ENCODE results near the gene CLTB. TPM values are rescaled to one million over a fixed set of nuclear protein-coding genes. Genes with fewer than 3 reads are reported as not detected.

CLTB gene
- total and polyA plus RNA-seq, 2 donors, result 29.6 to 146 TPM

DNA sequence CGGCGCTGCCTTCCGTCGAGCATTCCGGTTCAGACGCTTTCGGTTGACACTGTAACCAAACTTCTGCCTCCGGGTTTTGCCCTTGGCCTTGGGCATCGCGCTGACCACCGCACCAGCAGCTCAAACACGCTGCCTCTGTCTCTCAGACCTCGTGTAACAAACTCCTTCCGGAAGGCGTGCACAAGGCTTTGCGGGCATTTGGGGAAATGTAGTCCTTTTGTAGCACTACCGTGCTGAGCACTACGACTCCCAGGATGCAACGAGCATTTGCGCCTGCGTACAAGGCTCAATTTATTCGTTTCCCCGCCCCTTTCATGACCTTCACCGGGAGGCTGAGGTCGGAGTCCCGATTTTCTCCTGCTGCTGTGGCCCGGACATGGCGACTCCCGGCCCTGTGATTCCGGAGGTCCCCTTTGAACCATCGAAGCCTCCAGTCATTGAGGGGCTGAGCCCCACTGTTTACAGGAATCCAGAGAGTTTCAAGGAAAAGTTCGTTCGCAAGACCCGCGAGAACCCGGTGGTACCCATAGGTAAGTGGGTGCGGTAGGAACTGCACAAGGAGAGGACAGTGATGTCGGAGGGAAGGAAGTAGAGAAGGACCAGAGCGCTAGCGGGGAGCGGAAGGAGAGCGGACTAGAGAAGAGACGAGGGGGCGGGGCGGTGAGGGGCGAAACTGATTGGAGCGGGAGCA is 27.8 kb downstream of the CLTB start, which contains the start of the genes HIGD2A and NOP16:
Gene HIGD2A (plus strand): TSS at position 308 of the 691 bp plus-strand sequence. CDS start 69 bp downstream, at position 377.
Gene NOP16 (minus strand): TSS at position 155 of the 691 bp plus-strand sequence. CDS start 59 bp downstream, at position 96.
- Histone ChIP-seq H3K4me1 (ENCODE audit: insufficient read depth) (no peaks in the 10 kb centered on the region), H3K4me3 (ENCODE audit: low read depth, low read length) (peak within 1 kb of the TSS; percentile 77), H3K36me3 (ENCODE audit: insufficient read depth) (peaks cover 6% of the 10 kb centered on the region), H3K27ac (ENCODE audit: low read depth) (peak within 1 kb of the TSS; percentile 97)
- under 1% methylated on average over 47 of the region's 47 CpGs for WGBS
- peak; percentile 99 for DNase-seq (ENCODE audit: extremely low spot score)

- Histone ChIP-seq H3K27ac (ENCODE audit: low read depth) (no peak overlapping the region), H3K4me1 (ENCODE audit: insufficient read depth) (no peaks in the 10 kb centered on the region), H3K36me3 (ENCODE audit: insufficient read depth) (peaks cover 6% of the 10 kb centered on the region), H3K4me3 (ENCODE audit: low read depth, low read length) (peak overlapping the region; percentile 77)
- under 1% methylated on average over 29 of the region's 29 CpGs for WGBS
- DNase-seq (ENCODE audit: extremely low spot score), result no peak
These were observed 28.3 kb downstream of the CLTB start for GRCh38 chr5:176388003-176388443.

DNA sequence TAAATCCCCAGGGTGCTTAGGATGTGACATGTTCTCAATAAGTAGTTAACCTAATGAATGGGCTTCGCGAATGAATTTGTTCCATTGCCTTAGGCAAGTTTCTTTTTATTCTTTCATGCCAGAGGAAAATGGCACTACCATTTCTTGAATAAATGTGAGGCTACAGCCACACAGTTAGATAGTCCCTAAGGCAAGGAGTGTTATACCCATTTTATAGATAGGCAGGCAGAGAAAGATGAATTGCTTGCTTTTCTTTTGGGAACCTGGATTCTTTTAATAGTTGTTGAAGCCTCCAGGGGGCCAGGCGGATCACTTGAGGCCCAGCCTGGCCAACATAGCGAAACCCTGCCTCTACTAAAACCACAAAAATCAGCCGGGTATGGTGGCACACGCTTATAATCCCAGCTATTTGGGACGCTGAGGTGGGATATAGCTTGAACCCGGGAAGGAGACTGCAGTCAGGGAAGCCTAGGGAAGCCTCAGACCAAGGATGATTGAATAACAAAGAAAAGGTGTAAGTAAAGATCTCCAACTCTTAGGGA is 28.9 kb downstream of the CLTB start:
- no peak for DNase-seq (ENCODE audit: extremely low spot score)
- H3K27ac ChIP-seq (ENCODE audit: low read depth), result no peak overlapping the region
- no peaks in the 10 kb centered on the region for H3K4me1 ChIP-seq (ENCODE audit: insufficient read depth)
- H3K4me3 ChIP-seq (ENCODE audit: low read depth, low read length), result peak overlapping the region; percentile 77
- WGBS, result 38% methylated on average over 8 of the region's 8 CpGs
- peaks cover 4% of the 10 kb centered on the region for H3K36me3 ChIP-seq (ENCODE audit: insufficient read depth)

- no peaks in the 10 kb centered on the region for H3K4me1 ChIP-seq (ENCODE audit: insufficient read depth)
- 76% methylated on average over 1 of the region's 1 CpG for WGBS
These were observed 29.8 kb downstream of the CLTB start for GRCh38 chr5:176386491-176386890.

DNA sequence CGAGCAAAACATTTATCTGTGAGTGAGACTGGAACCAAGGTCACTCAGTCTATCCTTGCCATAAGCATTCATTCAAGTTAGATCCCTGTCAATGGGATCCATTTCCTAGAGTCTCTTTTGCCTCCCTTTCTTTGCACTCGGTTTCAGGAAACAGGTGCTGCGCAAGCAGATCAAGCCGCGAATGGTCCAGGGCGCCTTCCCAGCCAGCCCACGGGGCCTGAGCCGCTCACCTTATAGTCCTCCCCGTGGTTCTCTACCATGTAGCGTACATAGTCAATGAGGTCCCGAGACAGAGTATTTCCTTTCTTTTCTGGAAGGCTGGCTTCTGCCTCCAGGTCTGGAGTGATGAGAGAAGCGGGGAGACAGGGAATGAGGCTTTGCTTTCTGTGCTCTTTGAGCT is 31.3 kb downstream of the CLTB start:
- Histone ChIP-seq H3K36me3 (ENCODE audit: insufficient read depth) (no peaks in the 10 kb centered on the region), H3K4me1 (ENCODE audit: insufficient read depth) (no peaks in the 10 kb centered on the region), H3K27ac (ENCODE audit: low read depth) (no peak overlapping the region), H3K4me3 (ENCODE audit: low read depth, low read length) (no peak overlapping the region)
- 94% methylated on average over 12 of the region's 12 CpGs for WGBS
- no peak for DNase-seq (ENCODE audit: extremely low spot score)

More at GRCh38 chr5:176386491-176386890, 29.8 kb downstream of the CLTB start:
- Histone ChIP-seq H3K4me3 (ENCODE audit: low read depth, low read length) (no peak overlapping the region), H3K36me3 (ENCODE audit: insufficient read depth) (no peaks in the 10 kb centered on the region), H3K27ac (ENCODE audit: low read depth) (no peak overlapping the region)
- DNase-seq (ENCODE audit: extremely low spot score), result no peak

- no peak overlapping the region for H3K4me3 ChIP-seq (ENCODE audit: low read depth, low read length)
- DNase-seq (ENCODE audit: extremely low spot score), result no peak
- WGBS, result 93% methylated on average over 8 of the region's 8 CpGs
- no peaks in the 10 kb centered on the region for H3K4me1 ChIP-seq (ENCODE audit: insufficient read depth)
- no peaks in the 10 kb centered on the region for H3K36me3 ChIP-seq (ENCODE audit: insufficient read depth)
- H3K27ac ChIP-seq (ENCODE audit: low read depth), result no peak overlapping the region
These were observed 31.9 kb downstream of the CLTB start for GRCh38 chr5:176384366-176384930.

DNA sequence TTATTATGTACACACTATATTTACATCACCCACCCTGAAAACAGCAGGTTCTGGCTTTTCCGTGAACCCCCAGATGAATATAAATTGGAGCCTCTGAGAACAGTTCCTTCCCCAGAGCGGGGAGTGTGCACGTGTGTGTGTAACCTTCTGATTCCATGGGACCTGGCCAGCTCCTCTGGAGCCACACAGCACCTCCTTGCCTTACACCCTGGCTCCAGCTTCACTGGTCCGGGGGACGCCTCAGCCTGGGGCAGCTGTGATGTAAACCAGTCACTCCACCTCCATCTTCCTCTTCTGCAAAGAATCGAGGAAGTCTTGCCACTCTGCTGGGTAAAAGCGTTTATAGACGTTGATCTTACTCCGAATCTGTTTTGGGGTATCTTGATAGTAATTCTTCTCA is 32.4 kb downstream of the CLTB start:
- DNase-seq (ENCODE audit: extremely low spot score), result no peak
- no peak overlapping the region for H3K4me3 ChIP-seq (ENCODE audit: low read depth, low read length)
- H3K36me3 ChIP-seq (ENCODE audit: insufficient read depth), result no peaks in the 10 kb centered on the region
- H3K4me1 ChIP-seq (ENCODE audit: insufficient read depth), result no peaks in the 10 kb centered on the region
- WGBS, result 83% methylated on average over 9 of the region's 9 CpGs
- H3K27ac ChIP-seq (ENCODE audit: low read depth), result no peak overlapping the region

DNA sequence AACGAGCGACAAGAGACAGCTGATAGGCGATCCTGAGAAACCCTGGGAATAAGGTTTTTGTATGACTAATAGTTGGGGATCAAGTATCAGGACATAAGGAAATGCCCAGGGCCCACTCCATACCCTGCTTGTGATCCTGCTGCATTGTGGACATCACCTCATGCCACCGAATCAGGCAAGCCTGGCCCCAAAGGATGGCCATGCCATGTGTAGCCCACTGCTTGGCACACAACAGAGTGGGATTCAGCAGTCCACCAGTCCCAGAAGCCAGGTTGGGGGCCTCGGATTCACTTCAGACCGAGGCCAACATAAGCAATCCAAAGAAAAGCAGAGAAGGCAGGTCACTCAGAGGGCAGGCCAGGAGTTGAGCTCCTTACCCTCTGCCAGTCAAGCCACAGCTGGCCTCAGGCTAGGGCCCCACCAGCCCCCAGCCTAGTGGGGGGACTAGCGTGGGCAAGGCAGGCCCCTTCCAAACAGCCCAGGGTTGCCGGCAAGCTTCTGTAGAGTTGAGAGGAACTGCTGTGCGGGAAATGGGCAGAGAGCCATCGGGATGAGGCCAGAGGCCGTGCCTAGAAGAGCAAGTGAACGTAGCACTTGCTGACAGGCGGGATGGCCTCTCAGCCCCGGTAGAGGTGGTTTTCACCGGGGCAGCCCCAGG is 33.0 kb downstream of the CLTB start:
- WGBS, result 82% methylated on average over 15 of the region's 15 CpGs
- DNase-seq (ENCODE audit: extremely low spot score), result no peak
- Histone ChIP-seq H3K4me3 (ENCODE audit: low read depth, low read length) (no peak overlapping the region), H3K36me3 (ENCODE audit: insufficient read depth) (no peaks in the 10 kb centered on the region), H3K27ac (ENCODE audit: low read depth) (no peak overlapping the region), H3K4me1 (ENCODE audit: insufficient read depth) (no peaks in the 10 kb centered on the region)

DNA sequence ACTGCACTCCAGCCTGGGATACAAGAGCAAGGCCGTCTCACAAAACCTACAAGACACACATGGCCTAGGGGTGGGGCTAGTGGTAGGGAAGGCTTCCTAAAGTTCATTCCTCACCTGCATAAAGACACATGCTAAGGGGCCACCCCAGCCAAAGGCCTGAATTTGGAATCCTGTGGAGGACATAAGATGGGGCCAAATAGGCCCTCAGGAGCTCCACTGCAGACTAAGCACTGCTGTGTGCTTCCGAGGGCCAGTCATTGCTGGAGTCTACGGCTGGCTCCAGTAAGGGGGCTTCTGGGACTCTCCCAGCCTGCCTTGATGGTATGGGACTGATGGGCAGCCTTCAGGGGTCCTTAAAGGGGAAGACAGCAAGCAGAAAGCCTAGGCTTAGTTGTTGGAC is 33.6 kb downstream of the CLTB start:
- 78% methylated on average over 3 of the region's 3 CpGs for WGBS
- H3K27ac ChIP-seq (ENCODE audit: low read depth), result no peak overlapping the region
- no peaks in the 10 kb centered on the region for H3K4me1 ChIP-seq (ENCODE audit: insufficient read depth)
- H3K4me3 ChIP-seq (ENCODE audit: low read depth, low read length), result no peak overlapping the region
- no peak for DNase-seq (ENCODE audit: extremely low spot score)
- H3K36me3 ChIP-seq (ENCODE audit: insufficient read depth), result no peaks in the 10 kb centered on the region

DNA sequence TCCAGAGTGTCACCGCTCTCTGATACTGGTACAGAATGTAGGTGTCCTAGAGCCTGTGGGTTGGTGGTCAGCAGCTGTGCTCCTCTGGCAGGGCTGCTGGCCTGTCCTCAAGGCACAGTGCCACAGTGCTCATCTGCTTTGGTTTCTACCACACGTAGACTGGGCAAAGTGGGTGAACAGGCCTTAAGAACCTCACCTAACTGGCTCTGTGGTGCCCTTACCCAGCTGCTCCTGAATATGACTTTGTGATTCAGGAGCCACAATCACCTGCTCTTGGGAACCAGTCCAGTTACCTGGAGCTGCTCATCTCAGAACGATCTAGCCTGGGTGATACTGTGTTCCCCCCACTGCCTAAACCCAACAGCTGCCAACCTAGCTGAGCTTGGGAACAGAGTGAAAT is 34.4 kb downstream of the CLTB start:
- H3K4me3 ChIP-seq (ENCODE audit: low read depth, low read length), result no peak overlapping the region
- 90% methylated on average over 3 of the region's 3 CpGs for WGBS
- no peak for DNase-seq (ENCODE audit: extremely low spot score)
- H3K4me1 ChIP-seq (ENCODE audit: insufficient read depth), result no peaks in the 10 kb centered on the region
- no peak overlapping the region for H3K27ac ChIP-seq (ENCODE audit: low read depth)
- H3K36me3 ChIP-seq (ENCODE audit: insufficient read depth), result no peaks in the 10 kb centered on the region

- H3K36me3 ChIP-seq (ENCODE audit: insufficient read depth), result no peaks in the 10 kb centered on the region
- DNase-seq (ENCODE audit: extremely low spot score), result no peak
- WGBS, result 51% methylated on average over 3 of the region's 3 CpGs
- H3K4me3 ChIP-seq (ENCODE audit: low read depth, low read length), result no peak overlapping the region
- H3K4me1 ChIP-seq (ENCODE audit: insufficient read depth), result no peaks in the 10 kb centered on the region
- H3K27ac ChIP-seq (ENCODE audit: low read depth), result no peak overlapping the region
These were observed 34.9 kb downstream of the CLTB start for GRCh38 chr5:176381423-176381822.

DNA sequence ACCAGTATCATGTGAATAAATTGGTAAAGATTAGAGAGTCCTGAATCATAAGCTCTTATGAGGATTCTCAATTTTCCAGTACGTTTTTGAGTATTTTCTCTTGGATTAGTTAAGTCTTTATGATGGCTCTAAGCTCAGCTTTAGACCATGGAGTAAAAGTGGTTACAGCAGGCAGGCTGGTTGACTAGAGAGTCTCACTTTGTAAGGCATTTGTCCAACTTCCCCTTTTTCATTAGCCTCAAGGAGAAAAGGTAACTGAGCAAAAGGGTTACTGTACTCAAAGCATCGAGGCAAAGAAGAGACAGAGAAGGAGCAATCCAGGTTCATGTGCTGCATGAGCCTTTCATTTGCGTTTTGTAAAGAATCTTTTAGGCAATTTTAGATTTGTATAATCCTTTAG is 36.5 kb downstream of the CLTB start:
- Histone ChIP-seq H3K4me3 (ENCODE audit: low read depth, low read length) (no peak overlapping the region), H3K36me3 (ENCODE audit: insufficient read depth) (no peaks in the 10 kb centered on the region), H3K4me1 (ENCODE audit: insufficient read depth) (no peaks in the 10 kb centered on the region), H3K27ac (ENCODE audit: low read depth) (no peak overlapping the region)
- WGBS, result 87% methylated on average over 3 of the region's 3 CpGs
- DNase-seq (ENCODE audit: extremely low spot score), result no peak

DNA sequence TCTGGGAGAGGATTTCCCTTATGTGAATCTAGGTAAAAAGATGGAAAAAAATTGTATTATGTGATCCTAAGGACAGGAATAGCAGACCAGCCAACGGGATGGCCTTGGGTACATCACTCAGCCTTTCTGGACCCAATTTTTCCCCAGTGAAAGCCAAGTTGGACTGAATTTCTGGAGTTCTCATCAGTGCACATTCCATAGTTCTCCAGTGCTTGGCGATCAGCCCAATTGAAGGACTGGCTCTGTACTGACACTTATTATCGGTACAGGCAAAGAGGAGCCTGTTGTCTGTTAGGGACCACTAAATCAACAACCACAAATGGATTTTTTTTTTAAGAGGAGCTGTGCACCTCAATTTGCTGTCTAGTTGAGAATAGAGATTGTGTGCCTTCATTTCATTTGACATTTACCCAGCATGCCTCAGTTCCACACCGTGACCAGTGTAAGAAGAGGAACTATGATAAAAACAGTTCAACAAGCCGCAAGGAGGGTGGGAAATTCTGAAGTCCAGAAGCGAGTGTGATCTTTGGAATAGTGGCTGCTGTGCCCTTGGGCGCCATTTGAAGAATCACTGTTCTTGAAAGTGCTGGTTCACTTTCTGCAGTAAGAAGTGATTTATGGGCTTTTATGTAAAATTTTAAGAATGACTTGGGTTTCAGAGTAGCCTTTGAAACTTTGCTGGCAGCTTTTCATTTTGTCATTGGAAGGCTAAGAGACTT is 43.1 kb downstream of the CLTB start:
- WGBS, result 65% methylated on average over 7 of the region's 7 CpGs
- no peak overlapping the region for H3K4me3 ChIP-seq (ENCODE audit: low read depth, low read length)
- H3K27ac ChIP-seq (ENCODE audit: low read depth), result no peak overlapping the region
- H3K4me1 ChIP-seq (ENCODE audit: insufficient read depth), result no peaks in the 10 kb centered on the region
- DNase-seq (ENCODE audit: extremely low spot score), result no peak
- H3K36me3 ChIP-seq (ENCODE audit: insufficient read depth), result no peaks in the 10 kb centered on the region

All from urinary bladder (tissue), 4 donors.